M059J (cell line): Measurements from ENCODE around the gene GAB2. TPM values are rescaled to one million over a fixed set of nuclear protein-coding genes. Genes with fewer than 3 reads are reported as not detected.
"Not testable (repeated sequence)": the region's sequence is repeated elsewhere in the genome, so short reads cannot be mapped to it uniquely, and the experiment has no call there.

Experiments used
- DNase-seq: peaks from one replicate; pipeline ENCODE4 v3.0.0-alpha.2; 2012; ENCODE audit warnings: low read depth
- total RNA-seq: library from RNA; depleted of rRNA; stranded (reverse); fragments of >200 nt; shearing (Covaris generic); gene quantifications from 2 replicates; pipeline ENCODE4 v1.2.3, GENCODE V29; 2014

The GAB2 gene
- total RNA-seq, 1 experiment from 2014 or later: 2.9 TPM

DNA sequence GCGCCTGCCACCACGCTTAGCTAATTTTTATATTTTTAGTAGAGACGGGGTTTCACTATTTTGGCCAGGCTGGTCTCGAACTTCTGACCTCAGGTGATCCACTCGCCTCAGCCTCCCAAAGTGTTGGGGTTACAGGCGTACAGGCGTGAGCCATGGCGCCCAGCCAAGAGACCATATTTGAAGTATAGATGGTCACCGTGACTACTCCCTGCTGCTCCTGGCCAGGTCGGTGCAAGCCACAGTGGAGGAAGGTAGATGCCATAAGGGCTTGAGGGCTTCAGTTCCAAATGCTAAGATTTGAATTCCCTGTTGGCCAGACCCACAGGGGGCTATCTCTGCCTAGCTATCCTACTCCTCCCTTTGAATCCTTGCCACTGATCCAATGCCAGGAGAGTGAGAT, 194.9 kb downstream of the GAB2 start:
- DNase-seq: not testable (repeated sequence)

DNA sequence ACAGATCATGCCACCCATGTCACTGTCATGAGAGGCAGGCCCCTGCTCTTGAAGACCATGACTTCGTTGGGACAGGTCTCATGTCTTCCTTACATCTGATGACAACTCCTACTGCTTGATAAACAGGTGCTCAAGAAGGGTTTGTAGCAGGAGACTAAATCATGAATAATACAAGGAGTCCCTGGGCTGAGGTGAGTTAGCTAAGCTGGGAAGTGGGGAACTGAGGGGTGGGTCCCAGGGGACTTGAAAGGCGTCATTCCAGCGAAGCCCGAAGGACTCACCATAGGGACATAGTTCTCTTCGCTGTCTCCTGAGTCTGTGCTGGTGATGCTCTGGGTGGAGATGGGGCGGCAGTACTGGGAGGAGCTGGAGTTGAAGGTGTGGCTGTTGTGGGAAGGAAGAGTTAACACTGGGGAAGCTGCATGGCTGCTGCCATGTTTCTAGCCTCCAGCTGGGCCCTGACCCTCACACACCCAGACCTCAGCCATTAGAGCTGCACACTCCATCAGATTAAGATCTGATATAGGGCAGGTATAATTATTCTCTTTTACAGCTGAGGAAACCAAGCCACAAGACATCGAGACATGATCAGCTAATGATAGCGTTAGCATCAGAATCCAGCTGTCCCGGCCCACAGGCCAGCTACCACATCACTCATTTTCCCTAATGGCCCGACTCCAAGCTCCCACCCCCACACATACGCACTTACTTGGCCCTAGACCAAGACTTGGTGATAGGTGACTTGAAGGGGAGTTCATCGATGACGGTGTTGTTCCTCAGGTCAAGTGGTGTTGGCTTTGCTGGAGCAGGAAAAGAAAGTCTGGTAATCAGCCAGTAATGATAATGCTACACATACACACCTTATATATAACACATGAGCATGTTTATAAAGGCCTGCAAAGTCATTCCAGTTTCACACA, 196.0 kb downstream of the GAB2 start:
- no peak for DNase-seq

DNA sequence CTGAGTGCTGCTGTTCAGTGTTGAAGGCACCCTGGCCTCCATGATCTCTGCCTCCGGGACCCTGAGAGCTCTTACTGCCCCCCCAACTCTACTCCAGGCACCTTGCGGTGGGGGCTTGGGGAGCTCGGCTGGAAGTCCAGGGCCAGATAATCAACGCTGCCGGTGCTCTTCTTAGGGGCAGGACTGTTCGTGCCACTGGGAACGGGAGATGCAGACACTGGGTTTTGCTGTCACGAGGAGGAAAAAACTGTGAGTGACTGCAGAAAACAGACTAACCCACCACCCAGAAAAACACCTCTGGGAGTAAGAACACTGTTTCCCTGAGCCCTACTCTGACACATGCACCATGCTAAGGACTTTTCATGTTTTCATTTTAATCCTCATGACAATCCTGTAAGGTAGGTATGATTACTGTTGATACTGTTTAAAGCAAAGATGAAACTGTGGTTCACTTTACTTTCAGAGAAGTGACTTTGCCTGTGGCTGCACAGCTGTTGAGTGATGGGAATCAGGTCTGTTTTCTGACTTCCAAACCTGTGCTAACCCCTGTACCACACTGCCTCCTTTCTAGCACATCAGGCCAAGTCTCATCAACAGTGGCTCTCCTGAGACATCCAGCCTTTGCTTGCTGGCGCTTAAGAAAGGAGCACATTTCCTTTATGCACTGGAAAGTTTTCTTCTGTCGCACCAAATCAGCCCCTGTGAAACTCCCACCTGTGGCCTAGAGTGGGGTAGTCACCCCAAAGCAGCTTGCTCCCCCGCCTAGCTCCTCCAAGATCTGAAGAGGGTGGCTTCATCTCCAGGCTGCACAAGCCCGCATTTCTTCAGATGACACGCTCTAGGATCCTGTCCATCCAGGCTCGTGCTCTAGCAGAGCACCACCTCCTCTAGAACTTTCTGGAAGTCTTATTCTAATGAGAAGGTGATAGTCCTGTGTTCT, 197.1 kb downstream of the GAB2 start:
- no peak for DNase-seq

DNA sequence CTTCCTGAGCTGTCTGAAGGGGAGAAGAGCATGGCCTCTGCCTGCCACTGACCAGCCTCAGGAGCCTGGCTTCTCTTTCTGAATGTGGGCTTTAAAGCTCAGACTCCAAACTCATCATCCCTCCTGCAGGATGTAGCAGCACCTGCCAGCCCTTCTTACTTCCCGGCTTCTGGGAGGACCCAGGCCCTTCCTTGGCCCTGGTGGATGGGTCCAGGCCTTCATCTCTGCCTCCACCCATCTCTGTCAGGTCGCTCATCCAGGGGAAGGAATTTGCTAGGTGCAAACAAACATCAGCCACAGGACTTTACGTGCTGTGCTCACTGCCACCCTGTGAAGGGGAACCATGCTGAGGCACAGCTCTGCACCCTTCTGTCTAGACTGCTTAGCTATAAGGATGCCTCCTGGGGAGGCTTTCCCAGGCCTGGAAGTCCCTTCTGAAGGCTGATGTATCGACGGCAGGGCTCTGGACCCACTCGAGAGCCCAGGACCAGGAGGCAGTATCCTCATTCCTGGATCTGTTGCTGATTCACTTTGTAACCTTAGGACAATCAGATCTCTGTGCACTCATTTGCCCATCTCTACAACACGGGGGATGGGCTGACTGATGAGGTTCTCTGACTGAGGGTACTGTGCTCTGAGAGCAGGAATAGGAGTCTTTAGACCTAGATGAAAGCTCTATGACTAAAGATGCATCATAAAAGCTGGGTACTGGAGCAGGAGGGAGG, 198.0 kb downstream of the GAB2 start:
- no peak for DNase-seq

DNA sequence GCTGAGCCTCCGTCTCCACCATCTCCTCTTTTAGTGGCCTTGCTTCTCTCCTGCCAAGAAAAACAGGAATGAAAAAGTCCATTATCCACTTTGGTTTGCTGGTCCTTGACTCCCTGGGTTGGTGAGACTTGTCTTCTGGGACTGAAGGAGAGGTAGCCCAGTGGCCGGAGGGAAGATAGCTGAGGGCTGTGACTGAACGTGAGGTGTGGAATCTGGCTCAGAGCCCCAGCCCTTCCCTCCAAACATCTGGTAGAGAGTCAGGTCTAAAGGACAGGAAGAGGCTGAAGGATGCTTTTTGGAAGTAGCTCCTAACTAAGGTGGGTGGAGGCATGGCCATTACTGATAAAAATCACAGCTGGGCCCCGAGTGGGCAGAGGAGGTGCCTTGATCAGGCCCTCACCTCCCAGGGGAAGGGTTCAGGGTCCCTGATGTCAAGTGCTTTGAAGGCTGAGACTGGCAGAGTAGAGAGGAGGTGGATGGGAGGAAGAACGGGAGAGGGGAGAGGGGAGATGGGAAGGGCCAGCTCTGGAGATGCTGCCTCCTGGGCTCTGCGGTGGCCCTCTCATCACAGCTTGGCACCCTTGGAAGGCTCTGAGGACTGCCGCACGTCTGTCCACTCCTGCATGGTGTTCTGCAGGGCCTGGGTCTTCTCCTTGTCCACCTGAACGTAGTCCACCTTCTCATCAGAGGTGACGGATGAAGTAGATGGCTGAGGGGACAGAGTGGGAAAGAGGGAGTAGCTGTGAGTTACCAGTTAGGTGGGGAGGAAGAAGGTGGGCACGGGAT, 198.7 kb downstream of the GAB2 start:
- DNase-seq: no peak

DNA sequence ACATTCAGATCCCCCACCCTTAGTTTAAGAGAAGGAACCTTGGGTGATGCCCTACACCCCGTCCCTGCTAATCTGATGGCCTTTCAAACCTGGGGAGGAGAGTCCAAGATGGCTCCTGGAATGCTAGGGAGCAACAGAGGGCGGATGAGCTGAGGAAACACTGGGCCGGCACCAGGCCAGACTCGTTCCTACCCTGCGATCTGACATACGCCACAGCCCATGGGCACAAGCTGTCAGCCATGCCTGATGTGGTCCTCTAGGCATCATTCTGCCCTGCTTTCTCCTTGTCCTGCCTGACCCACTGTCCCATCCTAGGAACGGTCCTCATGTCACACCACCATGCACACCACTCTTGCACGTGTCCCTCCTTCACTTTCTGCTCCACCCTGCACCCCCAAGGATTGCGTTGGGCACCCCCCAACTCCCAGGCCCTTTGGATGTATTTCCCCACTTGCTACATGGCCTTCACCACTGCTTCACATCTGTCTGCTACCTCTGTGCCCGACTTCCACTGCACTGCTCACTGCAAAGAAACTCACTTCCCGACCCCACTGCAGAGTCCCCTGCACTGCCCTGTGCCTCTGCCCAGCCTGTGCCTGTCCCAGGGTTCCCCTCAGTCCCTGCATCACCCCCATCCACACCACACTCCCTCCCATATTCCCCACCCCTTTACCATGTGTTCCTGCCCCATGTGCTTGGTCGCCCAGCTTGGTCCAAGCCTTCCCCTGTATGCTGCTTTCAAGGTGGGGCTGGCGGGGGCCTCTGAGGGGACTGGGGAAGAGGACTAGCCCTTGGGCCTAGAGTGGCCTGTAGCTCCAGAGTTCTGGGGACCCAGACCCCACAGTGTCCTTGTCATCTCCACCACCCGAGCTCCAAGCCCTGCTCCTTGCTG, 199.7 kb downstream of the GAB2 start:
- DNase-seq: no peak

DNA sequence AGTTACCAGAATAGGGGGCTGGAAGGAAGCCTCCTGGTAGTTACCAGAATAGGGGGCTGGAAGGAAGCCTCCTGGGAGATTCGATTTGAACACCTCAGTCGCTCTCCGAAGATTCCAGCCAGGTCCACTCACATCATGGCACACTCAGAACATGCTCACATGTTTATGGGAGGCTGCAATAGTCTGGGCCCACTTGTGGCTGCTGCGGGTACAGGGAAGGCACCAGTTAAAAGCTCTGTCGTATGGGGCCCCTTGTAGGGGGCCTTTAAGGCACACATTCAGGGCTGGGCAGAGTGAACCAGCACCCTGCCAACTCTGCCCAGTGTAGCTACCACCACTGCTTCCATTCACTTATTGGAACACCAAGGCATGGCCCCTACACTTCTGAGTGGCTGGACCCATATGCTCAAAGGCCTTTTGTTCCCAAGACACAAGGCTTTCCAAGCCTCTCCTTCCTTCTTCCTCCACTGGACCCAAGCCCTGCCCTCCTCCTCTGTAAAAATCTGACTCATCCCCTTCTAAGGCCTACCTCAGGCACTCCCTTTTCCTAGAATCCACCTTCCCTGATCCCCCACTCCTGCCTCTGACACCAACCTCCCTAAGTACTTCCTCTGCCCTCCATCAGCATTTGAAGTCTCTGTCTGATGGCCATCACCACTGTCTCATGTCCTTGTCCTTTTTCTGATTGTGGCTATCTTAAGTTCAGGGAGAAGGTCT, 200.9 kb downstream of the GAB2 start:
- peak; percentile 58 for DNase-seq

DNA sequence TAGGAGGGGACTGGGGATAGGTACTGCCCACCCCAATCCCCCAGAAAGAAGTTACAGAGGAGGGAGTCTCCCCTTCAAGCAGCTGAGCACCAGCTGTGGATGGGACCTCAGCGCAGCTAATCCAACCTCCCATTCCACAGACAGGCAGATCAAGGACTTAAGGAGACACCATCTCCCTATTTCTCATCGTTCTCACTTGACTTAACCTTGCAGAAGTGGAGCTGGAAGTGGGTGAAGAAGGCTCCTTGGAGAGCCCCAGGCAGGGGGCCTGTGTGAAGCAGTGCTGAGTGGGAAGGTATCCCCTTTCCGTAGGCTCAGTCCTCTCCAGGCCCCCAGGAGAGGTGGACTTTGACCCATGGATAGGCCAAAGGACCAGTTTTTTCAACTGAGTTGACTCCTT, 201.6 kb downstream of the GAB2 start:
- no peak for DNase-seq

DNA sequence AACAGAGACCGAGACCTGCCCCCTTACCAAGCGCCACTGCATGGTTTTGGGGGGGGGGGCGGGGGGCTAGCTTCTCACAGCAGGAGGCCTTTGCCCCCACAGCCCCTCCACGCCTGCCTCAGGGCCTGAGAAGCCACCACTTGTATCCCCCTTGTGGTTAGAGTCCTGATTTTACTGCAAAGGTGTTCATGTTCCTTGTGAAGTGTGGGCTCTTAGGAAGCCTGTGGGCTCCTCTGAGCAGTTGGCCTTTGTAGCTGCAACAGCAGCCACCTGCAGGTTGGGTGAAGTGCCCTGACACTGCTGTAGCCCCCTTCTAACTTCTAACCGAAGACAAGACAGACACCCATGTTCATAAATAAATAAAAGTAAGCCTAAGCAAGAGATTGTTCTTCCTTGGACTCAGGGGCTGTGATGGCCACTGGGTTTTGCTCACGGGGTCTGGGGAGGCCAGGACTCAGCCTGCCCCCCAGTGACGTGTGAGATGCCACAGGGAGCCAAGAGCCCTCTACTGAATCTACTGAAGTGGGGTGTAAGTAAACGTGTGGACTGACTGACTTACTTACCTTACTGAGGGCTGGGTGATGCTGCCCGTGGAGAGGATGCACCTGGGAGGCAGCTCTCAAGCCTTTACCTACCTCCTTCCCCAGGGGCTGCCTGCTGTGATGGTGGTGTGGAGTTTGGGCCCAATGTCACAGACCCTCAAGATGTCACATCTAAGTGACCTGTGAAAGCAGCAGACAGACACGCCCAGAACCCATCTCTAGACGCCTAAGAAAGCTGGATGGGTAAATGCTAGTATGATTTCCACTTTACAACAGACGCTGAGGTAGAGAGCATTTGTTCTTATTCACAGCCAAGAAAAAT, 203.1 kb downstream of the GAB2 start:
- DNase-seq: no peak

DNA sequence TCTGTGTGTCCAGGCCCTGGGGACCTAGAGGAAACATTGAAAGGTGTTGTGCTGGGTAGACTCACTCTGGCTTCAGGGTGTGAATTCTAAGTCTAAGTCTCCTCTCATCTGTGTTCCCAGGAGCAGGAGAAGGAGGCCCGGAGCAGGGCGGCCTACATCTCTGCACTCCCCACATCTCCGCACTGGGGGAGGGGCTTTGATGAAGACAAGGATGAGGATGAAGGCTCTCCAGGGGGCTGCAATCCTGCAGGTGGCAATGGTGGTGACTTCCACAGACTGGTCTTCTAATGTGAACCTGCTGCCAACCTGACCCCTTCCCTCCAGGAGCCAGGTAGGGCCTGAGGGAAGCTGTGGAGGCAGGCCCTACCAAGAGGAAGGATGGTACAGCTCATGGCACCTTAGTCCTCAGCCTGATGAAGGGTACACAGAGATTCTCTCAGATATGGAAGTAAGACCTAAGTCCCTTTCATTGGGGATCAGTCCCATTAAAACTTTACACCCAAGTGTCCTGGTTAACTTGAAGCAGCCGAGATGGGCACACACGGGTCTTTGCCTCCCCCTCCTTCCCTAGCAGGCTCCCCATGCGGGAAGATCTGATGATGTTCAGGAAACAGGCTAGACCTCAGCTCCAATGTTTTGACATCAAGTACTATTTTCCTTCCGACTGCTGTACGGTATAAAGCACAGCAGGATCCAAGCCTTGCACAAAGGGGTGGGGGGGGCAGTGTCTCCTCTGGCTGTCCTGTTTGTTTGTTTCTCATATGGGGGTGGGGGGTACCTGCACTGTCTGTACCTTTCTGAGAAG, 203.9 kb downstream of the GAB2 start:
- DNase-seq: no peak

DNA sequence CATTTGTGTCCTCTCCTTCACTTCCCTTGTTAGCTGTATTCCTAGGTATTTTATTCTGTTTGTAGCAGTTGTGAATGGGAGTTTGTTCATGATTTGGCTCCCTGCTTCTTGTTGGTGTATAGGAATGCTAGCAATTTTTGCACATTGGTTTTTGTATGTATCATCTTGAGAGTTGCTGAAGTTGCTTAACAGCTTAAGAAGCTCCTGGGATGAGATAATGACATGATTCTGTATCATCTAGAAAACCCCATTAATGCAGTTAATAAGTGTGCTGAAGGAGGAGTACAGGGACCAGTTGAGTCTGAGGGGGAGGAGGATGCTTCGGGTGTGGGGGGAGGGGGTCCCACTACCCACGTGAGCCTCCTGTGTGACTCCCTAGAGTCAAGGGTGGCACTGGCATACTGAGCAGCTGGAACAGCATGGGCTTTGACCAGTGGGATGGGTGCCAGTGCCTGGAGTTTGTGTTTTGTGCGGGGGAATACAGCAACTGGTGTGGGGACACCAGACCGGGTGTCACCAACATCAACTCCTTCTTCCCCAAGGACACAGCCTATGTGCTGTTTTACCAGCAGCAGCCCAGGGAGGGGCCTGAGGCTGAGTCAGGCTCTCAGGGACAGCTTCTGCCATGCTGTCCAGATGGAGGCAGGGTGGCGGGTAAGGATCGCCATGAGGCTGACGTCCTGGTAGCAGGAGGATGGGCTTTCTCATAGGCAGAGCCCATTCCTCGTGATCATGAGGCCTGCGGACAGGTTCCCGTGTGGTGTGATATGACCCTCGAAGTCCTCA, 204.8 kb downstream of the GAB2 start:
- DNase-seq: no peak

DNA sequence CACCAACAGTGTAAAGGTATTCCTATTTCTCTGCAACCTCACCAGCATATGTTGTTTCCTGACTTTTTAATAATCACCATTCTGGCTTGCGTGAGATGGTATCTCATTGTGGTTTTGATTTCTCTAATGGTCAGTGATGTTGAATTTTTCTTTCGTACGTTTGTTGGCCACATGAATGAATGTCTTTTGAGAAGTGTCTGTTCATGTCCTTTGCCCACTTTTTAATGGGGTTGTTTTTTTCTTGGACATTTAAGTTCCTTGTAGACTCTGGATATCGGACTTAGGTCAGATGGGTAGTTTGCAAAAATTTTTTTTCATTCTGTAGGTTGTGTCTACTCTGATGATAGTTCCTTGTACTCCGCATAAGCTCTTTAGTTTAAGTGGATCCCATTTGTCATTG, 206.1 kb downstream of the GAB2 start:
- DNase-seq: no peak

DNA sequence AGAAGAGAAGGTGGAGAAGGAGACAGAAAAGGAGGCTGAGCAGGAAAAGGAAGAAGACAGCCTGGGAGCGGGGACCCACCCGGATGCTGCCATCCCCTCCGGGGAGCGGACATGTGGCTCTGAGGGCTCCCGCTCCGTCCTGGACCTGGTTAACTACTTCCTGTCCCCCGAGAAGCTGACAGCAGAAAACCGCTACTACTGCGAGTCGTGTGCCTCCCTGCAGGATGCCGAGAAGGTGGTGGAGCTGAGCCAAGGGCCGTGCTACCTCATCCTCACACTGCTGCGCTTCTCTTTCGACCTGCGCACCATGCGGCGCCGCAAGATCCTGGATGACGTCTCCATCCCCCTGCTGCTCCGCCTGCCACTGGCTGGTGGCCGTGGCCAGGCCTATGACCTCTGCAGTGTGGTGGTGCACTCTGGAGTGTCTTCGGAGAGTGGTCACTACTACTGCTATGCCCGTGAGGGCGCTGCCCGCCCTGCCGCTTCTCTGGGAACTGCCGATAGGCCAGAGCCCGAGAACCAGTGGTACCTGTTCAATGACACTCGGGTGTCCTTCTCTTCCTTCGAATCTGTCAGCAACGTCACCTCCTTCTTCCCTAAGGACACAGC, 207.5 kb downstream of the GAB2 start:
- no peak for DNase-seq

DNA sequence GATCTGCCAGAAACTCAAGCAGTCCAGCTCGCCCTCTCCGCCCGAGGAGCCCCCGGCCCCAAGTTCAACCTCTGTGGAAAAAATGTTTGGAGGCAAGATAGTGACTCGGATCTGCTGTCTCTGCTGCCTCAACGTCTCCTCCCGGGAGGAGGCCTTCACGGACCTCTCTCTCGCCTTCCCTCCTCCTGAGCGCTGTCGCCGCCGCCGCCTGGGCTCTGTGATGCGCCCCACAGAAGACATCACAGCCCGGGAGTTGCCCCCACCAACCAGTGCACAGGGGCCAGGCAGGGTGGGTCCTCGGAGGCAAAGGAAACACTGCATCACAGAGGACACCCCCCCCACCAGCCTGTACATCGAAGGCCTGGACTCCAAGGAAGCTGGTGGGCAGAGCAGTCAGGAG, 208.1 kb downstream of the GAB2 start:
- DNase-seq: no peak

DNA sequence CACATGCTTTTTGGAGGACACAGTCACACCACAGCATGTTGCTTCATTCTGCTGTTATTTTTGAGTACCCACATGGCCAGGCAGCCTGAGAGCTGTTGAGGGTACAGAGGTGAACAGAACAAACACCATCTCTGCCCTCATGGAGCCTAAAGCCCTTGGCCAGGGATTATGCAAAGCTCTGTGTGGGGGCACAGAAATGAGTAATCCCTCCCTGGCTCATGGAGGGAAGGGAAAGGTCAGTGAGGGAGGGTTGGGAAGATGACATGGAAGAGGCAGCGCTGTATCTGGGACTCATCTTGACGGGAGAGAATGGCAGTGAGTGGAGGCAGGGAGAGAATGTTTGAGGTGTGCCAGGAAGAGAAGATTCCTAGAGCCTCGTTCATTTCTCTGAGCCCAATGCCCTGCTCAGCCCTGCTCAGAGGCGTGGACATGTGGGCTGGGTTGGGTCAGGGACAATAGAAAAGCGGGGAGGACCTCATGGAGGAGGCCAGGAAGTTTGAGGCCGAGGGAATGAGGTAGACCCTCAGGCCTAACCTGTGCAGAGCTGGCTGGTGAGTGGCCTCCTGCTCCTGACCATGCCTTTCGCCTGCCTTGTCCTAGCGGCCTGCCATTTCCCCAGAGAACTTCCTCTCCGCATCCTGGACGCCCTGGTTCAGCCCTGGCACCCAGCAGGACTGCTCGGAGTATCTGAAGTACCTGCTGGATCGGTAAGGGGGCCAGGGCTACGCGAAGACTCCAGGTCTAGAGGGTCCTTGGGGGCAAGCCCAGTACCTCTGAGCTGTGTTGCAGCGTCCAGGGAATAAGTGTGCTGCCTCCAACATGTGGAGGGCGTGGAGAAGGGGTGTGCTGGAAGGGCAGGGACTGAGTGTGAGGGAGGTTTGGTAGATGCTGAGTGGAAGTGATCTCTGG, 209.1 kb downstream of the GAB2 start:
- no peak for DNase-seq
